GM21360 (cell line): ENCODE measurements around the gene TM4SF4.
A peak's percentile ranks its signal among the peaks of the same experiment; 100 is the strongest.

Experiments used
- ATAC-seq: cut with Tn5 transposase; IDR thresholded peaks from one replicate; pipeline ENCODE4 v1.9.1; 2021; ENCODE audit warnings: mild to moderate bottlenecking, moderate library complexity; ENCODE audit not compliant: unreplicated experiment

The TM4SF4 gene

DNA sequence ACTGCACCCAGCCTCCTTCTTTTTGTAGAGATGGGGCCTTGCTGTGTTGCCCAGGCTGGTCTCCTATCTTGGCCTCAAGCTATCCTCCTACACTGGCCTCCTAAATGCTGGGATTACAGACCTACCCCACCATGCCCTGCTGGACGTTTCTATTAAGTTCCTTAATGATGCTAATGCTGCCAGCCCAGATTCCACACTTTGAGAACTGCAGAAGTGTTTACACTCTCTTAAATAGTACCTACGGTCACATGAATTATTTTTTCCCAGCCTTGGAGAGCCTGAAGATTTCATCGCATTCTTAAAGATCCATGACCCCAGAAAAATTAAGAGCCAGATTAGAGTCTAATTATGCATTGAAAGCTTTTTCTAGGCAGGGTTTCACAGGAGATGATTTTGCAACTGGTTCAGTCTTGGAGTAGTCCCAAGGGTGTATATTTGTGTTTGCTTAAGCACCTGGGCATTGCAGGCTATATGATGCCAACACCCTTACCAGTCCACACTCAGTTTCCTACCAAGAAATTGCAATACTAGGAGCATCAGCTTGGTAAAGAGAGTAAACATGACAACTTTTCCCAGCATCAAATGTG, 36.6 kb downstream of the TM4SF4 start:
- ATAC-seq, result no peak

DNA sequence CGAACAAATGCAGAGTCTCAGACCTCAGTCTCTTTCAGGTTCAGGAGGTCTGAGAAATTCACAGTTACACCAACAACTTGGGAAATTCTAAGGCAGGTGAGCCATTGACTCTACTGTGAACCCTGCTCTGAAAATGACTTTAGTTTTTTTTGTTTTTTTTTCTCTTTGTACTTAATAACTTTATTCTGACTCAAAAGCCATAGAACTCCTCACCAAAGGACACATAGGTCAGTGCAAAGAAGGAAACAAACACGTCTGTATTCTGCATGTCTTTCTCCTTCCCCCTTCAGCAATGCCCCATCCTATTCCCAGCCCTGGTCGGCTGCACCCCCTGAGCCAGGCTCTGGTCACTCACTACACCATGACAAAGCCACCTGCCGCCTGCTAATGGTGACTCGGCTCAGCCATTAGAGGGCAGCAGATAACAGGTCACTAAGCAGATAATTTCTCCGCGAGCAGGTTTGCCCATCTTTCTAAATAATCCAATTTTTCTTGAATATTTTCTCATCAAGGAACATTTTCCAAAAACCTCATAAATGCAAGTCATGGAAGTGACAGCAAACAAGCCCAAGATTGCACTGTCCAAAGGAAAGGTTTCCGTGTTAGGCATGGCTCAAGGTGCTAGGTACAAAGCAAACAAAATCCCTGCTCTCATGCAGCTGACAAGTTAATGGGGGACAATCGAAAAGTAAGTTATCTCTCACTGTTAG, 37.7 kb downstream of the TM4SF4 start:
- ATAC-seq, result peak; percentile 70

DNA sequence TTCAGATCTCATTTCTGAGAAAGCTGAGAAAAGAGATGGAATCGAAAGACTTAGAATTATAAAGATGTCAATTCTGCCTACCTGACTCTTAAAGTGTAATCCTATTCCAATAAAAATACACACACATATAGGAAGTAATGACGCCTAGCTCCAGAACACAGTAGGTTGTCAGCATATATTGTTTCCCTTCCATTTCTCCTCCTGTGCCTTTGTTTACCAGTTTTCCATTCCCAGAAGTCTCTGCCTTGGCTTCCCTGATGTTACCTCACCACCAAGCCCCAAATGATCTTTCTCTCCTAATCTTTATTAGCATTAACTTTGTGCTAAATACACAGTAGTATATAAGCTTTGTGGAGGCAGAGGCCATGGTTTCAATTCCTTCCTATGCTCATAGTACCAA, 40.0 kb downstream of the TM4SF4 start:
- ATAC-seq, result no peak

DNA sequence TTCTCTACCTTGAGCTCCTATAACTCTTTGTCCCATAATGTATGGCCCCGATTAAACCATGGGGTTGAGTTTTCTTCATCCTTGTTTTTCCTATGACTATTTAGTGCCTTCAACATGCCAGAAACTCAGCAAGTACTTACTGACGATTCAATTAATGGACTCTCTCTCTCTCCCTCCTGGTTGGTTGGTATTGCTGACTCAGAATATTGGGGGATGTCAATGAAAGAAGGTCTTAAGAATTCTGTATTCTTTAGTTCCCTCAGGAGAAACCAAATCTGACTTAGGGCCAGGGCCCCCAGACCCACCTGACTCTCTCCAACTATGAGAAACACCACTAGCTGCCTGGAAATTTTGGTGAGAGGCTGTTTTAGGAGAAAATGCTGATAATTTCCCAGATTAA, 40.8 kb downstream of the TM4SF4 start:
- no peak for ATAC-seq

DNA sequence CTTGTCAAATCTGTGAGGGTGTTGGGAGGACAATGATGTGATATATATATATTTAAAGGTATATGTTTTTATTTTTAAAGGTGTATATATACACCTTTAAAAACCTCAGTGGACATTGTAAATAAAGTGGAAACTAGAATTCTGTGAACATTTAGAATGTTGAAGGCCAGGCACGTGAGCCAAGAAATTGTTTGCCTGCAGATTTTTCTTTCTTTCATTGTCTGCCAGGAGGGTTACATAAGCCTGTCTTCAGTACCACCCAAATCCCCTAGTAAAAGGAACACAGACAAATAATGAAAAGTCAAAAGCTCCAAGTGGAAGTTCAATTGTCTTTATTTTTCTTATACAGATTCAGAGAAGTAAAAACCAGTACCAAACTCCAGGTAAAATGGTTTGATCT, 42.4 kb downstream of the TM4SF4 start:
- ATAC-seq, result no peak

DNA sequence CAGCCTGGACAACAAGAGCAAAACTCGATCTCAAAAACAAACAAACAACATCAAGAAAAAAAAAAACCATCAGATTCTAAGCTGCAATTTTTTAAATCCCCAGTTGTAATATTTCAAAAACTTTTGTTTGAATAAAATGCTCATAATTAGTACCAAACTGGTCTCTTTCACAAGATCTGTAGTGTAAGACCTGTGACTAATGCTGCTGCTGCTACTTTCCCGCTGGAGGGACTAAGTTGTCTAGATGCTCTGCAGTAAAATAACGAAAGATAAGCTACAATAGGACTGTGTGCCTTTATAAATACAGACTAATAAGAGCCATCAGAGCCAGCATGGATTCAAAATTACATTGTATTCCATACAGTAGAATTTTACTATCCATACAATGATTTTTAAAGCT, 45.4 kb downstream of the TM4SF4 start:
- ATAC-seq, result no peak

DNA sequence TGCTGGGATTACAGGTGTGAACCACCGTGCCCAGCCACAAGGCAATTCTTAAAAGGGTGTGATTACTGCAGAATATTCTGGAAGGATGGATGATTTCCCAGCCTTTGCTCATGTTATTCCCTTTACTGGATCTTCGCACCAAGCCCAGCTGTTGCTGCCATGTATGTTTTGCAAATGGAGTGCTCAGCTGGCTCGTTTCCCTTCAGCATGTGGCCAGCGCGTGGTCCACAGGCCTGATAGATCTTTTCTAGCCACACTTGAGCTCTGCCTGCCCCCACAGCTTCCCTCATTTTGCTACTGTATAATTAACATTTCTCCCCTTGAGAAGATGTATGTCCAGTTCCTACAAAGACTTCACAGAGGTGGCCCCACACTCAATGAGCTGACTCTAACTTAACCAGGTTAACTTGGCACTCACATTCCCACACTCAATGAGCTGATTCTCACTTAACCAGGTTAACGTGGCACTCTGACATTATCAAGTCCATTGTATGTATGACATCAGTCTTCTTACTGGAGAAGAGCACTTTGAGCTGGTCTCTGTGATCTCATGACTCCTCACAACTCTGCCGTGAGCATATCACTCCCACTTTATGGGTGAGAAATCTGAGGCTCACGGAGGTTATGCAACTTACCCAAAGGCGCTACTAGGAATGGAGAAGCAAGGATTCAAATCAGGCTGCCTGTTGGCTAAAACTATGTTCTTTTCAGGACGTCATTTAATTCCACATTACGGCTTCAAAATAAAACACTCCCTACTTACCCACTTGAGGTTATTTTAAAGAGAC, 49.2 kb downstream of the TM4SF4 start:
- no peak for ATAC-seq

DNA sequence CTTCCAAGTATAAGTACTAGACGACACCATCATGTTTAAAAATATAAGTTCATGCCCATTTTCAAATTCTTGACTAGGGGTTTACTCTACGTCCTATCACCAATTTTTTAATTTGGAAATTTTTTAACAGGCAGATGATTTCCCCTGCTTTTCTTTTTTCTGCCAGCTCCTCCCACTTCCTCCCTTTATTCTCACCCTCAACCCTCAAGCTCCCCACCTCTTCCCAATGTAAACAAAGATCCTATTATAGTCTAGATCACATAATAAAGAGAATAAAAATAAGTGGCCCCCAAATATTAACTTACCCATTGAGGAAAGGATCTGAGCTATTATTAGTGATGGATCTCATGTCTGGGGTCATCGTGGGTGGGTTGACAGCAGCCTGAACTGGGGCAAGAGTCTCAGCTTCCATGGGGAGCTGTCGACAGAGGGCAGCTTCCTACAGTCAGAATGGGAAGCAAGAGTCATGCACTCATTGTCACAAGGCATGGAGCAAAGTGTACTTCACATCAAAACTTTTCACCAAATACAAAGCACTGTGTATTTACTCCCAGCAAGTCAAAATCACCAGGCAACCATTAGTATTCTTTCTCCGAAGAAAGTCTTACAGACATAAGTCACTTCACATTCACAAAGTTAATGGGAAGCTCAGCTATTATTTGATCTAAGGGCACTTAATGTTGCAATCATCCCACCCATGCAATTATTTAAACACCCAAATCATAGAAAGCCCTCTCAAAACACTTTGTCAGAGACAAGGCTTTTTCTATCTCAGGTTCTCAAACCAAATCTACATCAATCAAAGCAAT, 53.2 kb downstream of the TM4SF4 start:
- ATAC-seq, result no peak

DNA sequence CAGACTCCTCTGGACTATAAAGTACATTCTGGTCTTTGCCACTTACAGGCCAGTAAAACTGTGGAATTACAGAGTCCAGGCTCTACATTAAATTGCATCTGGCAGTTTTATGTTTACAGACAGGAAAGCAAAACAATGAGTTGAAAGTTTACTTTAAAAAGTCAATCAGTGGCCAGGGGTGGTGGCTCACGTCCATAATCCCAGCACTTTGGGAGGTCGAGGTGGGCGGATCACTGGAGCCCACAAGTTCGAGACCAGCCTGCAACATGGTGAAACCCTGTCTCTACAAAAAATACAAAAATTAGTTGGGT, 53.8 kb downstream of the TM4SF4 start:
- ATAC-seq, result no peak

DNA sequence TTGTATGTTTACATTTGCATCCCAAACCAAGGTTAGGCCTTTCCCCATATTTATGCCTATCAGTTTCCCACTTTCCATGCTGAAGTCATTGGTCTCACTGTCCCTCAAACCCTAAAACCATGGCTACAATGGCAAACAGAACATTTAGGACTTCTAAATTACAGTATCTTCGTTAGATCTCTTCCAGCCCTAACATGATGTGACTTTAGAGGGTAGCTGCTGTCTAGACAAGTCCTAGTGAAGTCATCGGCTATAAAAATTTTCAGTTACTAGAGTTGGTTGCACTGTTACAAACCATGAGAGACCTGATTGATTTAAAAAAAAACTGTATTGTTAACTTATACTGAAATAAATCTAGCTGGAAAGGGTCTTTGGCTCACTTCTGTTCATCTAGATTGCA, 54.6 kb downstream of the TM4SF4 start:
- ATAC-seq, result no peak

DNA sequence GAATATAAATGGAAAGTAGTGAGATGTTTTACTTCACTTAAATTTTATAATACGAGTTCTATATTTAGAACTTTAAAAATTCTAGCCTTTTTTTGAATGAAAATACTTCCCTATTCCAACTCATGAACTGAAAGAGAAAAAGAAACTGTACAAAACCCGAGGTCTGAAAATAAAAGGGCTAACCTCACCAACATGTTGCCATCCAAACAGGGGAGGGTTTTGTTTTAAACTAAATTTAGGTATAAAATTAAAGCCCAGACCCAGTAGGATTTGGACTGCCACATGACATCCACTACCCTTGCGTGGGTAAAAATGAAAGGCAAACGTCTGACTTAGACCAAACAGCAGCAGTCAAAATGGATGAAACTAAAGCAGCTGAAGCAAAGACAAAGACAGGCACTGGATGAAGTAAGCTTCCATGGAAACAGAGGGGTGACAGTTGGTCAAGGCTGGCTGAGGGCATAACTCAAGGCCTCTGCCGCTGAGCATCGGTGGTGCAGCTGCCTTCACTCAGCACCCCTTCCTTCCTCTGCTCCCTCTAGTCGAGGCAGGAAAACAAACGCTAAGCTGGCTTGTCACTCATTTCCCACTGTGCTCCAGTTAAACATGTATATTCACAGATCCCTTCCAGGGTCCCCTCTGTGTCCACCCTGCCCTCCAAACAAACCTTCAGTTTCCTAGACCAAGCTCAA, 58.1 kb downstream of the TM4SF4 start:
- no peak for ATAC-seq

DNA sequence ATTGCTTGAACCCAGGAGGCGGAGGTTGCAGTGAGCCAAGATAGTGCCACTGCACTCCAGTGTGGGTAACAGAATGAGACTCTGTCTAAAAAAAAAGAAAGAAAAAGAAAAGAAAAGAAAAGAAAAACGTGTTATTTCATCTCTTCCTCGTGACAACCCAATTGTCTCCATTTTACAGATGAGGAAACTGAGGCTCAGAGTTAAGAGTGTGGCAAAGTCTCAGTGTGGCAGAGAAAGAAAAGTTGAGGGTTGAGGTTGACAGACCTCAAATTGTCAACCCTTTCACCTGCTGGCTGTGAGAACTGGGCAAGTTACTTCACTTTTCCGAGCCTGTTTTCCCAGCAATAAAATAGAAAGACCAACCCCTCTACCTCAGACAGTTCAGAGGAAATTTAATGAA, 59.6 kb downstream of the TM4SF4 start:
- no peak for ATAC-seq

DNA sequence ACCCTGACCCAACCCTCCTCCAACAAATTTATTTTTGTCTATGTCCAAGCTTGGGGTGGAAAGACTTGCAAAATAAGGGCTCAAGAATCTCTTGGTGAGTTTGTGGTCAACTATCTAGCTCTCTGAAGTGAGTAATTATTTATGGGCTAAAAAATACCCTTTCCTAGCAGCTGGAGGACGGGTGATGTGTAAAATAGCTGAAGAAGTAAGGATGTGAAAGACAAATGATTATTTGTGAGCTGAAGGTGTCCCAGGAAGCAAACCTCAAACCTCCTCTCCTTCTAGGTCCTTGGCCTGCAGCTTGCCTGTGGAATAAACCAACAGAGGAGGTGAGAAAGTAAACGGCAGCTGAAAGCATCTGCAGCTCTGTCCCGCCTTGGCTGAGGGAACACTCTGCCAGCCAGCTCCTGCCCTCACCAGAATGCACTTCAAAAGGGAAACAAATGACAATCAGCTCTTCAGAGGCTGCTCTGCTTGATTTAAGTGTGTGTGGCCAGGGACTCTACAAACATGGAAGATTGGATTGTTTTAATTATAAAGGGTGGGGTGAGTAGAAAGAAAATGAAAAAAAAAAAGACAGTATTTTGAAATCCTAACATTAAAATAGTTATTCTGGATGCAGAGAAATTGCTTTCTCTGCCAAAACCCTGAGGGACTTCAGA, 60.3 kb downstream of the TM4SF4 start:
- no peak for ATAC-seq

DNA sequence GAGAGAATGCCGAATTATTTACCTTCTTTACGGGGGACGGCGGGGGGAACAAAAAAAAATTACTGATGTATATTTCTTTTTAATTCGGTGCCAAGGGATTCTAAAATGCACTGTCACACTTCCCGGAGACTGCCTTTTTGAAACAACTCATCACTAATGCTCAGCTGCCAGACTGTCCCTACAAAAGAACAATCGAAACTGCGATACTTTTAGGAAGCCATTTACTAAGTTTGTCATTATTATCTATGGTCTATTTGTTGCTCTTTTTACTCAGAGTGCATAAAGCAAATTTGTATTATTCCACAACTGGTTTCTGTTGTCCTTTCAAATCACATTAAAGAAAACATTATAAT, 60.8 kb downstream of the TM4SF4 start:
- no peak for ATAC-seq

DNA sequence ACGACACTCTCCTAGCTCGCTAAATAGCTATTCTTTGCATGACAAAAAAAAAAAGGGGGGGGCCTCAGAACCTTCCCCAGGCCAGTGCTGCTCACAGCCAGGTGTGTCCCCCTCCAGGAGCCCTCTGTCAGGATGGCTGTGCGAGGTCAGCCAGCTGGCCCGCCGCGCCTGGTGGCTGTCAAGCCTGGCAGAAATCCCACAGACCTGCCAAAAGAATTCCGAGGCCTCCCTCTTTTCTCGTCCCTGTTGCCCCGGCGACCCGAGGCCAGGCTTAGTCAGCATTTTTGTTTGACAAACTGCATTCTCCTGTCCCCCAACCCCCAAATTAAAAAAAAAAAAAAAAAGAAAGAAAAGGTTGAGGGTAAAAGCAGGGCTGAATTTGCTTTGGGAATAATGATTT, 61.9 kb downstream of the TM4SF4 start:
- no peak for ATAC-seq

DNA sequence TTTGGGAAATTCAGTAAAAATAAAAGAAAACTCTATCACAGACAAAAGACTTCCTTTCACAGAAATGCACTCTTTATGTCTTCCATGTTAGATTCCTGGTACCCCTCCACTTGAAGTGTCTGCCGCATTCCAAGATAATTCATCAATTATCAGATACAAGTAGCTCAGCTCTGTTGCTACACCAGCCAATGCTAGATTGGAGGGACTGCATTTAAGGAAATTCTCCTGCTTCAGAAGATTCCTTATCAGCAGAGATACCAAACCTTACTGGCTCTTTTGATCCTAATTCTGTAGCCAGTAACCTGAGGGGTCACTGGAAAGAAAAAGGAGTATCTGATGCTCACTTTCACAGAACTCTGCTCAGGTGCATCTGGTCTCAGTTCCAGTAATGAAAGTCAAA, 63.9 kb downstream of the TM4SF4 start:
- no peak for ATAC-seq

DNA sequence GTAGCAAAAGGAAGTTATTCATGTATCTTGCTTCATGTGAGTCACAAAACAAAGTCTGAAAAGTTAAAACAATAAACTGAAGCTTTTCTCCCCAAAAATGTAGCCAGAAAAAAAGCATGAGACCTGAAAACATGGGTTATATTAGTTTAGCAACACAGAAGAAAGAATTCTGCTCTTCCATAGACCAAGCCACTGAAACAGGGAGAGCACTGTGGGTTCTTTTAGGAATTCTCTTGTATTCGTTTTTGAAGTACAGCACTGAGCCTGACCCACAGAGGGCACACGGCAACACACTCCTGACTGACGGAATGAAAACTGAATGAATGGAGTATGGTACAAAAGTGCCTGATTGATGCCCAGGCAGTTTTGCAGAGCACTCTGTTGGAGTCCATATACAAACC, 66.6 kb downstream of the TM4SF4 start:
- ATAC-seq, result no peak

DNA sequence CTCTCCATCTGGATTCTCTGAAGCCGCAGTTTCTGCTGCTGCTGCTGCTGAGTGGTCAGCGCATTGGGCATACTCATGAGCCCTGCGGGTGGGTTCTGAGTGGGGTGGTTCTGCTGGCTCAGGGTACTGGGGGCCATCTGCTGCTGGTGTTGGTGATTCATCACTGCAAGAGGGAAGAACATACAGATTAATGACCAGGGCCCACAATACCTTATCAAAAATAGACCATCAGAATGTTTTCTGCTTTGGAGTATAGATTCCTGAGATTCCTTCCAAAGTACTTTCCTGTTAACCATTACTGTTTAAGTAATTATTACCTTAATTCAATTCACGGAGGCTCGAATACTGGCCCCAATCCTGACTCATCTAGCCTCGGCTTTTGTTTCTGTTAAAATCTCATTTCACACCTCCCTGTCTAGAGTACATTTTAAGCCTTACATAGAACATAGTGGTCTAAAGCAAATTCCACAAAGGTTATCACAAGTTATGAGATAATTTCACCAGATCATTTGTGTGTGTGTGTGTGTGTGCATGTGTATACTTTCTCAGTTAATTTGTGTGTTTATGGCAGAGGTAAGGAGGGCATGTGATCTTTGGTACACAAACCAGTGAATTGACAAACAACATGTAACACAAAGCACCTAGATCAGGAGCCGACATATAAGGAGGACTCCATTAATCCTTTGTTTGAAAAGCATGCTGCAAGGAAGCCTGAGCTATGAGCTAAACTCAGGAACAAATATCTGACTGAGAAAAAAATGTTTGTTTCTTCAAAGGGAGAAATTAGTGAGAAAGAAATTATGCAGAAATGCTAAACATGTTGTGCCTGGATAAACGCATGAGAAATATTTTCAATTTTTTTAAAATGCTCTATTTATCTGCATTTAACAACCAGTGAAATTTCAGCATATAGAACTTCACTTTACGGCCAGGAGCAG, 68.1 kb downstream of the TM4SF4 start:
- ATAC-seq, result no peak

DNA sequence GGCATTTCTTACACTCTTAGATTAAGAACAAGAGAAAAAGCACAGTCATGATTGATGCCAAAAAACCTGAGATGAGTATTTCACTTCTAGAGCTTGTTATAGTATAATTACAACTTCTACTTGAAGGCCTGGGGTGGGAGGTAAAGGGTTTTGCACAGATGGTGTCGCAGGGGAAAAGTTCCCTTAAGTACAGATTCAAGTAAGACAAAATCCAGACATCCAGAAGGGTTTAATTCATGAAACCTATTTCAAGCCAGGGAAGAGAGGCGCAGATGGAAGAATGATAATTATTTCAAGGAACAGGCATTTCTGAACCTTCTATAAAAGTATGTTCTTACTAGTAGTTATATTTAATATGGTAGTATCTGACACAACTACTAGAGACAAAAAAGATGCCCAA, 70.6 kb downstream of the TM4SF4 start:
- no peak for ATAC-seq

DNA sequence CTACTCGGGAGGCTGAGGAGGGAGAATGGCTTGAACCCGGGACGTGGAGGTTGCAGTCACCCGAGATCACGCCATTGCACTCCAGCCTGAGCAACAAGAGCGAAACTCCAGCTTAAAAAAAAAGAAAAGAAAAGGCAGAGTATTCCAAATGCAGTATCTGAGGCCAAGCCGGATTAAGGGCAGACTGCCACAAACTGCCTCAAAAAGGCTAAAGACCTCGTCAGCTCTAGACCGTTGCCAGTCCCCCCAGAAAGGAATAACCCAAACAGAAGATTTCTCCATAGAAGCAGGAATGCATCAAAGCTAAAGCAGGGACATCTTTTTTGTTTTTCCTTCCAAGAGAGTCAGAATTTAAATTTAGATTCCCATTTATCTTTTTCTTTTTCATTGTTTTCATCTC, 72.9 kb downstream of the TM4SF4 start:
- no peak for ATAC-seq
